Loucy (cell line): ENCODE results near the gene ELMO2.

Source experiments
- H2AFZ ChIP-seq: fragments of 200-600 bp; sonication (generic); 2 replicates; pipeline ENCODE4 v1.6.0; 2016; ENCODE audit warnings: antibody characterized with exemption, mild to moderate bottlenecking, low read length, moderate library complexity
- H3F3A ChIP-seq: fragments of 200-600 bp; 2 replicates; pipeline ENCODE4 v1.6.0; 2016; ENCODE audit warnings: antibody characterized with exemption, low read depth, mild to moderate bottlenecking
- H3K27me3 ChIP-seq: fragments of 200-600 bp; sonication (generic); 2 replicates; pipeline ENCODE4 v1.6.1; 2014; ENCODE audit warnings: low read length, mild to moderate bottlenecking; ENCODE audit not compliant: insufficient read depth, poor library complexity, severe bottlenecking
- H3K36me3 ChIP-seq: fragments of 200-600 bp; sonication (generic); 2 replicates; pipeline ENCODE4 v1.6.1; 2016; ENCODE audit warnings: low read length; ENCODE audit not compliant: insufficient read depth
- H3K4me1 ChIP-seq: fragments of 200-600 bp; sonication (generic); 2 replicates; pipeline ENCODE4 v1.5.1; 2014; ENCODE audit warnings: low read length, mild to moderate bottlenecking; ENCODE audit not compliant: insufficient read depth, poor library complexity, severe bottlenecking
- H3K4me2 ChIP-seq: fragments of 200-600 bp; sonication (generic); 2 replicates; pipeline ENCODE4 v1.6.0; 2014; ENCODE audit warnings: antibody characterized with exemption, low read length, low read depth, mild to moderate bottlenecking; ENCODE audit not compliant: poor library complexity, severe bottlenecking
- H3K4me3 ChIP-seq: fragments of 200-600 bp; sonication (generic); 2 replicates; pipeline ENCODE4 v1.5.1; 2014; ENCODE audit warnings: low read length, mild to moderate bottlenecking, mixed read lengths; ENCODE audit not compliant: poor library complexity, severe bottlenecking
- H3K79me2 ChIP-seq: fragments of 200-600 bp; sonication (generic); 2 replicates; pipeline ENCODE4 v1.6.1; 2014; ENCODE audit warnings: low read length; ENCODE audit not compliant: insufficient read depth
- H3K9ac ChIP-seq: fragments of 200-600 bp; sonication (generic); 2 replicates; pipeline ENCODE4 v1.6.0; 2014; ENCODE audit warnings: mild to moderate bottlenecking, low read depth, low read length, moderate library complexity; ENCODE audit not compliant: poor library complexity, severe bottlenecking
- H3K9me2 ChIP-seq: fragments of 200-600 bp; sonication (generic); replicated peaks from 2 replicates; pipeline ENCODE4 v1.6.1; 2016; ENCODE audit warnings: low read depth, low read length, mixed read lengths
- H3K9me3 ChIP-seq: fragments of 200-600 bp; sonication (generic); 2 replicates; pipeline ENCODE4 v1.6.1; 2014; ENCODE audit warnings: mild to moderate bottlenecking, antibody characterized with exemption, low read length, low read depth; ENCODE audit not compliant: insufficient read depth
- H4K20me1 ChIP-seq: fragments of 200-600 bp; sonication (generic); 2 replicates; pipeline ENCODE4 v1.6.0; 2014; ENCODE audit warnings: antibody characterized with exemption, low read length, mild to moderate bottlenecking; ENCODE audit not compliant: insufficient read depth, poor library complexity, severe bottlenecking
- EZH2phosphoT487 ChIP-seq: fragments of 200-600 bp; IDR thresholded peaks from 2 replicates; pipeline ENCODE4 v1.6.1; 2018; ENCODE audit warnings: antibody characterized with exemption, mild to moderate bottlenecking, moderate library complexity, borderline replicate concordance
- TF ChIP-seq, protein P1 (sequence below): fragments of 200-600 bp; sonication (generic); conservative IDR thresholded peaks from 2 replicates; pipeline ENCODE4 v1.5.1; 2014; ENCODE audit warnings: mild to moderate bottlenecking, antibody characterized with exemption, low read length

Gene ELMO2

GRCh38 chr20:46325789-46326188, 80.6 kb downstream of the ELMO2 start:
- Histone ChIP-seq H3K27me3 (no peaks in the 10 kb centered on the region), H3K79me2 (no peaks in the 10 kb centered on the region), H3K4me3 (no peak overlapping the region), H3F3A (no peaks in the 10 kb centered on the region), H3K36me3 (no peaks in the 10 kb centered on the region), H3K4me1 (no peaks in the 10 kb centered on the region), H3K9me2 (no peaks in the 10 kb centered on the region), H4K20me1 (no peaks in the 10 kb centered on the region), H3K9me3 (no peaks in the 10 kb centered on the region), H3K9ac (no peak overlapping the region), H2AFZ (no peak overlapping the region), H3K4me2 (no peak overlapping the region)
- TF ChIP-seq, protein P1, sequence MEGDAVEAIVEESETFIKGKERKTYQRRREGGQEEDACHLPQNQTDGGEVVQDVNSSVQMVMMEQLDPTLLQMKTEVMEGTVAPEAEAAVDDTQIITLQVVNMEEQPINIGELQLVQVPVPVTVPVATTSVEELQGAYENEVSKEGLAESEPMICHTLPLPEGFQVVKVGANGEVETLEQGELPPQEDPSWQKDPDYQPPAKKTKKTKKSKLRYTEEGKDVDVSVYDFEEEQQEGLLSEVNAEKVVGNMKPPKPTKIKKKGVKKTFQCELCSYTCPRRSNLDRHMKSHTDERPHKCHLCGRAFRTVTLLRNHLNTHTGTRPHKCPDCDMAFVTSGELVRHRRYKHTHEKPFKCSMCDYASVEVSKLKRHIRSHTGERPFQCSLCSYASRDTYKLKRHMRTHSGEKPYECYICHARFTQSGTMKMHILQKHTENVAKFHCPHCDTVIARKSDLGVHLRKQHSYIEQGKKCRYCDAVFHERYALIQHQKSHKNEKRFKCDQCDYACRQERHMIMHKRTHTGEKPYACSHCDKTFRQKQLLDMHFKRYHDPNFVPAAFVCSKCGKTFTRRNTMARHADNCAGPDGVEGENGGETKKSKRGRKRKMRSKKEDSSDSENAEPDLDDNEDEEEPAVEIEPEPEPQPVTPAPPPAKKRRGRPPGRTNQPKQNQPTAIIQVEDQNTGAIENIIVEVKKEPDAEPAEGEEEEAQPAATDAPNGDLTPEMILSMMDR: no peak
- TF ChIP-seq EZH2phosphoT487: no peak

DNA sequence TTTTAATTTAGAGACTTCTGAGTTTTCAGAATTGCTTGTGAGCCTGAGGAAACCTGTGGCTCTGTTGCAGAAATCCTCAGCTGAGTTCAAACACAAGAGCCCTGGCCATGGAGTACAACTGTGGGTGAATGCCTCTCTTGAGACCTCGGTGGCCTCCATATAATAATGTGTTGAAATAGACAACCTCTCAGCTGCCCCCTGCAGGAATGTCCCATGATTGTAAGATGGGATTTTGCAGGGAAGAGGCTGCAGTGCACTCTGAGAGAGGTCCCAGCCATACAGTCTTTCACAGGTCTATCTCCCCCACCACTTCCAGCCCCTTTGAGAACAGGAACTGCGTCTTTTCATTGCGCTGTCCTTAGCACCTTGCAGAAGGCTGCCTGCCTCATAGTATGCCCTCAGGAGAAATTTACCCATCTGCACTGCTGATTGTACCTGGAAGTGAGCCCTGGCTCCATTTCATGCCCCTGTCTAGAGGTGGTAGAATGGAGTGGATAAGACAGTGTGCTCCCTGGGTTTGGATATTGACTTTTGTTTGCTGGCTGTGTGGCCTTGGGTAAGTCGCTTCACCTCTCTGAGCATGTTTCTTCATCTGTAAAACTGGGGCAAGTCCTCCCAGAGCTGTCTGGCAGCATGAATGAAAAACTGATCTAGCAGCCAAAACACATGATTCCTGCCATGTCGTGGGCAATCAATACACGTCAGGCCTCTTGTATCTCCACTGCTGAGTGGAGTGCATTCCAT, 81.3 kb downstream of the ELMO2 start:
- Histone ChIP-seq H3K4me1 (no peaks in the 10 kb centered on the region), H3K79me2 (no peaks in the 10 kb centered on the region), H3F3A (no peaks in the 10 kb centered on the region), H3K36me3 (no peaks in the 10 kb centered on the region), H3K4me3 (no peak overlapping the region), H3K27me3 (no peaks in the 10 kb centered on the region), H2AFZ (no peak overlapping the region), H3K9ac (no peak overlapping the region), H3K9me3 (no peaks in the 10 kb centered on the region), H3K9me2 (no peaks in the 10 kb centered on the region), H3K4me2 (no peak overlapping the region), H4K20me1 (no peaks in the 10 kb centered on the region)
- TF ChIP-seq, protein P1: peak; percentile 61
- TF ChIP-seq EZH2phosphoT487: no peak

DNA sequence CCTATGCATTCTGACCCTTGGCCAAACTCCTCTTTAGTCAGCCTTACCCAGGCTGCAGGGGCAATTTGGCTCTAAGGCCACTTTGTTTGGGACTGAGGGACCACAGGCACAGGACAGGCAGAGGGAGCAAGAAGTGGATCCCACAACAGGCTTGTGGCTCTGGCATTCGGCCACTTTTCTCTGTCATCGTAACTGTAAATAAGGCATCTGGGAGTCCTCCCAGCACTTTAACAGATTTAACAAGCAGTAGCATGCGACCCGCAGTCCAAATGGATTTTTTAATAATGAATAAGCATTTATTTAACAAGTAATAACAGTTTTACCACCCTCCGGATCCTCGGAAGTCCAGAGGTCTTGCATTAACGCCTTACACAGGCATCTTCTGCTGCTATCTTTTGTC, 82.0 kb downstream of the ELMO2 start:
- Histone ChIP-seq H3K9me3 (no peaks in the 10 kb centered on the region), H3K9ac (no peak overlapping the region), H3K9me2 (no peaks in the 10 kb centered on the region), H3K4me2 (no peak overlapping the region), H2AFZ (no peak overlapping the region), H3K79me2 (no peaks in the 10 kb centered on the region), H3K27me3 (no peaks in the 10 kb centered on the region), H3F3A (no peaks in the 10 kb centered on the region), H3K36me3 (no peaks in the 10 kb centered on the region), H3K4me3 (no peak overlapping the region), H4K20me1 (no peaks in the 10 kb centered on the region), H3K4me1 (no peaks in the 10 kb centered on the region)
- TF ChIP-seq, protein P1: no peak
